Smooth muscle cell of the umbilical artery (primary cell): ENCODE results near the gene NECAB3. TPM values are rescaled to one million over a fixed set of nuclear protein-coding genes. Genes with fewer than 3 reads are reported as not detected.

Experiments
- total RNA-seq: library from RNA; depleted of rRNA; stranded (reverse); fragments of >200 nt; gene quantifications from 2 replicates; pipeline ENCODE4 v1.2.3, GENCODE V29; 2014

Gene NECAB3
- 30.9 and 31.1 TPM in 2 replicates for total RNA-seq

GRCh38 chr20:33674294-33675135 is at the start of gene NECAB3:
Gene NECAB3, minus strand, starts transcription at chr20:33674428. Its CDS starts 76 bp downstream, at chr20:33674352.

DNA sequence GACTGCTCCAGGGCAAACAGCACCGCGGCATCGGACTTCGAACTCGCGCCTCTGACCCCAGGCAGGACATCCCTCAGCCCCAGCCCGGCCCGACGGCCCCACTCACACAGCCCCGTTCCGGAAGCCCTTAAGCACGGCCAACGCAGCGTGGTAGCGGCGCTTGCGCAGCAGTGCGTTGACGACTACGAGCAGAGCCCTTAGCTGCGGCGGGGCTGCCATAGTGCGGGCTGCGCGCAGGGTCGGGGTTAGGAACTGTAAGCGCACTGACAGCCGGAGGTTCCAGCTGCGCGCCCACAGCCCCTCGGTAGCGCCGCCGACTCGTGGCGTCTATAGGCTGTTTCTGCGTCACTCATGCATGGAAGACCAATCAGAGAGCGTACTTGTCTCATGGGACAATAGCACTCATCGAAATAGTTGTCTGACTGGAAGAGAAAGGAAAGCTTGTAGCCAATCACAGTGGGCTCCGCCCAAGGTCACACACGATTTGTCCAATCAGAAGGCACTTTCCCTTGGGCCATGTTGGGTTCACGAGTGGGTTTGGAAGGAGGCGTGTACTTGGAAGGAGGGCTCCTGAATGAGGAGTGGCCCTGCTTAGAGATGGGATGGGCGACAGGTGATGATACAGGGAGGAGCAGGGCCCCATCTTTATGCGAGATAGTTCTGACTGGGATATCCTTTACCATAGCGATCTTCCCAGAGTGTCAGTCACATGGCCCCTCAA is 45.9 kb upstream of the NECAB3 start, which contains the start of gene PXMP4:
PXMP4 (minus strand) TSS at position 322 of the 721 bp plus-strand sequence; CDS start at position 219, 103 bp downstream.

GRCh38 chr20:33686100-33686983 is 12.1 kb upstream of the NECAB3 start, which contains the start of gene E2F1:
Gene E2F1, minus strand, starts transcription at chr20:33686385. Its CDS starts 121 bp downstream, at chr20:33686264.

DNA sequence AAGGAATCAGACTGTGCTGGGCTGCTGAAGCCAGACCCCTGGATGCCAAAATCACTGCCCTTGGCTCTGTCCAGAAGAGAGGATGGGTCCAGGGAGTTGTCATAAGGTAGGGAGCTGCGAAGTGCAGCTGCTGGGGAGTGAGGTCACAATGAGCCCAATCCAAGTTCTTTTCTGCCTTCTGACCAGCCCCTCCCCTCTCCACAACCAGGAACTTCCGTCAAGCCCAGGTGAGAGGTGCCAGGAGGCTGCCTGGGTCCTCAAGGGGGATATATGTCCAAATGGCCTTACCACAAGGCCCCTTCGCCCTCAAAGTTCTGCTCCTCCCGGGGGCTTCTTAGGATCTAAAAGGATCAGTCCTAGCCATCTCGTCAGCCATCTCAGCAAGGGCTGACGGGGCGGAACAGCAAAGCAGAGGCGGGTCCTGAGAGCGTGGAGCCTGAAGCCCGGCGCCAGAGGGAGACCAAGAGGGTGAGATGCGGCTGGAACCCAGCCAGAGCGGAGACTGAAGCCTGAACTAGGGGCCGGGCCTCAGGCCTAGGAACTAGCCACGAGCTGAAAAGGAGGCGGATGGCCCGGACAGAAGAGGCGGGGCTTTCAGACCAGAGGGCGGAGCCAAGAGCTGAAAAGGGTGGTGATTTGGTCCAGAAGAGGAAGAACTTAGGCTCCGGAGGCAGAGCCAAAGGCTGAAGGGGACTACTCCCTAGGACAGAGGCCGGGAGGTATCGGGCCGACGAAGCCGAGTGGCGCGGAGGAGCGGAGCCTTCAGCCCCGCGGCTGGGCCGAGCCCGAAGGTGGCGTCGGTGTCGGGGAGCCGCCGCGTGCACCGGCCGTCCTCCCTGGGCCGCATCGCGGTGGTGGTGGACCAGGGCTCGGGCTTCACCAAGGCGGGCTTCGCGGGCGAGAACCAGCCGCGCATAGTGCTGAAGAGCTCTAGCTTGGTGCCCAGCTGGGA is 7.7 kb downstream of the NECAB3 start, which contains the start of gene ACTL10:
ACTL10 (plus strand) TSS at position 651 of the 952 bp plus-strand sequence. CDS start 555 bp downstream, outside the sequence.

DNA sequence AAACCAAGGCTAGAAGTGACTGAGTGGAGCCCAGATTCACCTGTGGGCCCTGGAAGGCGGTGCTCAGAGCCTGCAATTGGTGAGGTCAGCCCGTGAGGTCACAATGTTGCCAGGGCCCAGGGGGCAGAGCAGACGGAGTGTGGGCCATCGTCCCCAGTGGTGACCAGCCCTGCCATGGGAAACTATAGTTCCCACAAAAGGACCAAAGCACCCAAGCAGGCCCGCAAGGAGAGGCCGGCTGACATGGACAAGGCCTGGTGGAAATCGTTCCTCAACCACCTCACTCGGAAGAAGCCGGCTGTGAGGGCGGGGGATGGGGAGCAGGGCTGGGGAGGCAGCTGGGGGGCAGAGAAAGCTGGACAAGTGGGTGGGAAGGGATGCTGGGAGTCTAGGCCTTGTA is 12.1 kb downstream of the NECAB3 start, which contains the start of gene C20orf144:
C20orf144 (plus strand) TSS at position 156 of the 400 bp plus-strand sequence; CDS start at position 175, 19 bp downstream.

Other genes with a start within 250 kb of the NECAB3 start
- 10.9 and 18.1 TPM in 2 replicates for gene SNTA1, start 230.7 kb downstream of the NECAB3 start, total RNA-seq
- gene CBFA2T2, start 184.3 kb downstream of the NECAB3 start, total RNA-seq, result 6.2 and 6.5 TPM in 2 replicates
- gene C20orf144, start 12.1 kb downstream of the NECAB3 start, total RNA-seq, result 0.05 and 0.30 TPM in 2 replicates
- gene ACTL10, start 7.5 kb downstream of the NECAB3 start, total RNA-seq, result 2.7 and 3.0 TPM in 2 replicates
- 1.8 and 8.1 TPM in 2 replicates for gene E2F1, start 12.0 kb upstream of the NECAB3 start, total RNA-seq
- gene PXMP4, start 45.9 kb upstream of the NECAB3 start, total RNA-seq, result 3.0 and 3.2 TPM in 2 replicates
- gene ZNF341, start 57.6 kb upstream of the NECAB3 start, total RNA-seq, result 0.59 and 1.6 TPM in 2 replicates
- gene CHMP4B, start 136.9 kb upstream of the NECAB3 start, total RNA-seq, result 37.4 and 42.7 TPM in 2 replicates